ENCODE results near the gene ANKK1. TPM values are rescaled to one million over a fixed set of nuclear protein-coding genes. Genes with fewer than 3 reads are reported as not detected.

The ANKK1 gene
- total RNA-seq, 4 donors from 2014 or later: 3.2 to 5.6 (median 4.8) TPM

DNA sequence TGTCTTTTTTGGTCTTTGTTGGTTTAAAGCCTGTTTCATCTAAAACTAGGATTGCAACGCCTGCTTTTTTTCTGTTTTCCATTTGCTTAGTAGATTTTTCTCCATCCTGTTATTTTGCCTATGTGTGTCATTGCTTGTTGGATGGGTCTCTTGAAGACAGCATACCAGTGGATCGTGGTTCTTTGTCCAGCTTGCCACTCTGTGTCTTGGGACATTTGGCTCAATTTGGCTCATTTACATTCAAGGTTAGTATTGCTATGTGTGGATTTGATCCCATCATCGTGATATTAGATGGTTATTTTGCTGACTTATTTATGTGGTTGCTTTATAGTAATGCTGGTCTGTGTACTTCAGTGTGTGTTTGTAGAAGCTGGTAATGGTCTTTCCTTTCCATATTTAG is 31.4 kb upstream of the ANKK1 start:
- 94% methylated on average over 3 of the region's 3 CpGs for WGBS
- Histone ChIP-seq H3K36me3 (peaks cover 89% of the 10 kb centered on the region), H3K27ac (no peak overlapping the region), H3K9me3 (peaks cover 5% of the 10 kb centered on the region), H3K27me3 (no peaks in the 10 kb centered on the region), H3K4me1 (no peaks in the 10 kb centered on the region), H3K4me3 (no peak overlapping the region)
- no peak for TF ChIP-seq POLR2AphosphoS5 (IDR thresholded peaks at IDR 0.05)
- TF ChIP-seq EP300 (IDR thresholded peaks at IDR 0.05): no peak
- no peak for TF ChIP-seq POLR2A (IDR thresholded peaks at IDR 0.05)
- TF ChIP-seq CTCF (IDR thresholded peaks at IDR 0.05): no peak
- DNase-seq (ENCODE audit: low spot score in 2 of 2): no peak

DNA sequence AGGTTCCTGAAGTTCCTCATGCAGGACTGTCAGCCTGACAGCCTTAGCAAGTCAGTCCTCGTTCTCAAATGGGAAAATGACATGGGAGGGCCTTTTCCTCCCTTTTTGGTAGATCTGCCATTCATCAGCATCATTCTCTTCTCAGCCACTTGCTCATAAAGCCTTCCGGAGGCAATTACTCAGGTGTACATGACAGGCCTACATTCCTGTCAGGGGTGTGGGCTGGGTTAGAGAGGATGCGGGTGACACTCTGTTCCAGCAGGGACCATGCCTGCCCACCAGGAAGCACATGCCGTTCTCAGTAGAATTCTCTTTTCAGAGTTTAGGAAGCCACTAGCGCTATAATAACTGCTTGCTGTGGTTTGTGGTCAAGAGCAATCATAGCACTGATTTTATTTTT is 24.2 kb upstream of the ANKK1 start:
- no peak overlapping the region for H3K4me3 ChIP-seq
- WGBS: 59% methylated on average over 5 of the region's 5 CpGs
- H3K27me3 ChIP-seq: no peaks in the 10 kb centered on the region
- peaks cover 96% of the 10 kb centered on the region for H3K36me3 ChIP-seq
- no peaks in the 10 kb centered on the region for H3K4me1 ChIP-seq
- H3K9me3 ChIP-seq: no peaks in the 10 kb centered on the region
- DNase-seq (ENCODE audit: low spot score in 2 of 2): no peak
- TF ChIP-seq EP300 (IDR thresholded peaks at IDR 0.05) (no peak), POLR2A (IDR thresholded peaks at IDR 0.05) (no peak)
- no peak overlapping the region for H3K27ac ChIP-seq

- TF ChIP-seq POLR2A (IDR thresholded peaks at IDR 0.05) (no peak), POLR2AphosphoS5 (IDR thresholded peaks at IDR 0.05) (no peak), EP300 (IDR thresholded peaks at IDR 0.05) (no peak), CTCF (IDR thresholded peaks at IDR 0.05) (no peak)
- 78% methylated on average over 7 of the region's 7 CpGs for WGBS
These were observed 23.5 kb upstream of the ANKK1 start for GRCh38 chr11:113363996-113364641.

DNA sequence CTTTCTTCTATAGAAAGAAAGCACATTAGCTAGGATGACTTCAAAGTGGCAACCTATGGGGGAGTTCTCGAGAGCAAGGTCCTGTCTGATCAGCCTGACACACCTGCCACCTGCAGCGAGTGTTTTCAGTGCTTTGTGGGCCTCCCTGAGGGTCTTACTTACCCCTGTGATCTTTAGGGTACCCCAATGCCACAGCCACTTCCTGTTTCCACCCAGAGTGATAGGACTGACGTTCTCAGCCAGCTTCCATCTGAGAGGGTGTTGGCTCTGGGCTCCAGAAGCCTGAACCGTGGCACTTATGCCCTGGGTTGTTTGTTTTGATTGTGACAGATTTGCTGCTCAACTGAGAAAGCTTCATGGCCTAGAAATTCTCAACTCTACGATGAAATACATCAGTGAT is 21.7 kb upstream of the ANKK1 start:
- Histone ChIP-seq H3K27ac (no peak overlapping the region), H3K27me3 (no peaks in the 10 kb centered on the region), H3K4me3 (no peak overlapping the region), H3K9me3 (no peaks in the 10 kb centered on the region), H3K4me1 (no peaks in the 10 kb centered on the region), H3K36me3 (peaks cover 73% of the 10 kb centered on the region)
- TF ChIP-seq POLR2AphosphoS5 (IDR thresholded peaks at IDR 0.05) (no peak), CTCF (IDR thresholded peaks at IDR 0.05) (no peak), EP300 (IDR thresholded peaks at IDR 0.05) (no peak), POLR2A (IDR thresholded peaks at IDR 0.05) (no peak)
- no peak for DNase-seq (ENCODE audit: low spot score in 2 of 2)
- 64% methylated on average over 5 of the region's 5 CpGs for WGBS

More at GRCh38 chr11:113363996-113364641, 23.5 kb upstream of the ANKK1 start:
- Histone ChIP-seq H3K4me1 (no peaks in the 10 kb centered on the region), H3K27ac (no peak overlapping the region), H3K36me3 (peaks cover 91% of the 10 kb centered on the region), H3K4me3 (no peak overlapping the region), H3K9me3 (no peaks in the 10 kb centered on the region), H3K27me3 (no peaks in the 10 kb centered on the region)
- DNase-seq (ENCODE audit: low spot score in 2 of 2): no peak

DNA sequence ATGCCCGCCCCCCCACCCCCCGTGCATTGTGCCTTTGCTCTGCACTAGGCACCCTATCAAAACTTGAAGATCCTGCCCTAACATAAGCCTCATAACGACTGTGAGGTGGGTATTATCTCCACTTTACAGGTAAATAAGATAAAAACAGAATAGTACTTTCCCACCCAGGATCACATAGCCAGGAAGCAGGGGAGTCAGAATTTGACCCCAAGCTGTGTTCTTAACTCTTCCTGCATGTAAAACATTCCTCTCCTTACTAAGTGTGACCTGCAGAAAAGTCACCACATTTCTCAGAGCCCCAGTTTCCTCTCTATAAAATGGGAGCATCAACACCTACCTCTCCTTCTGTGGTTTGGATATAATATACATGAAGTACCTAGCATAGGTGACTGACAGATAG is 18.2 kb upstream of the ANKK1 start:
- Histone ChIP-seq H3K27me3 (no peaks in the 10 kb centered on the region), H3K4me3 (no peak overlapping the region), H3K27ac (no peak overlapping the region), H3K9me3 (no peaks in the 10 kb centered on the region), H3K36me3 (peaks cover 39% of the 10 kb centered on the region), H3K4me1 (no peaks in the 10 kb centered on the region)
- TF ChIP-seq POLR2A (IDR thresholded peaks at IDR 0.05): no peak
- TF ChIP-seq EP300 (IDR thresholded peaks at IDR 0.05): no peak
- TF ChIP-seq POLR2AphosphoS5 (IDR thresholded peaks at IDR 0.05): no peak
- TF ChIP-seq CTCF (IDR thresholded peaks at IDR 0.05): no peak
- no peak for DNase-seq (ENCODE audit: low spot score in 2 of 2)
- WGBS: 70% methylated on average over 3 of the region's 3 CpGs

- Histone ChIP-seq H3K9me3 (no peaks in the 10 kb centered on the region), H3K27me3 (no peaks in the 10 kb centered on the region), H3K27ac (no peak overlapping the region), H3K4me3 (no peak overlapping the region), H3K36me3 (peaks cover 27% of the 10 kb centered on the region), H3K4me1 (no peaks in the 10 kb centered on the region)
- TF ChIP-seq CTCF (IDR thresholded peaks at IDR 0.05): no peak
- DNase-seq (ENCODE audit: low spot score in 2 of 2): no peak
- WGBS: 72% methylated on average over 5 of the region's 5 CpGs
These were observed 16.9 kb upstream of the ANKK1 start for GRCh38 chr11:113370634-113371033.
